HepG2 (cell line): Measurements from ENCODE around the gene ZKSCAN1. TPM values are rescaled to one million over a fixed set of nuclear protein-coding genes. Genes with fewer than 3 reads are reported as not detected.

ENCODE experiments used
- ADNP ChIP-seq: sonication (generic); formaldehyde crosslinking; IDR thresholded peaks from 2 replicates; pipeline ENCODE4 v1.4.0; 2020; ENCODE audit warnings: missing genetic modification reagents
- FUBP1 ChIP-seq: sonication (generic); formaldehyde crosslinking; IDR thresholded peaks from 2 replicates; pipeline ENCODE4 v1.5.1; 2020; ENCODE audit warnings: missing genetic modification reagents, mild to moderate bottlenecking, borderline replicate concordance
- GMEB2 ChIP-seq: IDR thresholded peaks from 2 replicates; pipeline ENCODE4 v1.6.1; 2016; ENCODE audit warnings: missing biosample characterization, missing genetic modification reagents, low read depth
- GTF2F1 ChIP-seq: fragments of 150-350 bp; IDR thresholded peaks from 2 replicates; pipeline ENCODE4 v1.6.1; 2014; ENCODE audit warnings: low read length
- HDAC1 ChIP-seq: sonication (generic); formaldehyde crosslinking; IDR thresholded peaks from 2 replicates; pipeline ENCODE4 v1.5.1; 2020; ENCODE audit warnings: mild to moderate bottlenecking, missing genetic modification reagents
- HMGXB4 ChIP-seq, 2 experiments: sonication (generic) in 1 of 2; formaldehyde crosslinking in 1 of 2; IDR thresholded peaks; 2 replicates each; pipeline versions ENCODE4 v1.4.0 to v1.6.1; 2018 to 2020; ENCODE audit warnings: missing genetic modification reagents in 2 of 2, borderline replicate concordance in 1 of 2, low read depth in 1 of 2, mild to moderate bottlenecking in 1 of 2, missing biosample characterization in 1 of 2
- JARID2 ChIP-seq: sonication (generic); formaldehyde crosslinking; IDR thresholded peaks from 2 replicates; pipeline ENCODE4 v1.8.1; 2023; ENCODE audit warnings: missing genetic modification reagents, inconsistent platforms; ENCODE audit not compliant: insufficient replicate concordance
- MIXL1 ChIP-seq: IDR thresholded peaks from 2 replicates; pipeline ENCODE4 v1.6.1; 2016
- PPARG ChIP-seq: conservative IDR thresholded peaks from 2 replicates; pipeline ENCODE4 v1.6.1; 2016; ENCODE audit warnings: missing biosample characterization, missing genetic modification reagents
- PRDM15 ChIP-seq: sonication (generic); formaldehyde crosslinking; IDR thresholded peaks from 2 replicates; pipeline ENCODE4 v1.4.0; 2020; ENCODE audit warnings: missing genetic modification reagents
- RARG ChIP-seq: sonication (generic); formaldehyde crosslinking; IDR thresholded peaks from 2 replicates; pipeline ENCODE4 v1.4.0; 2020; ENCODE audit warnings: low read depth, mild to moderate bottlenecking, missing genetic modification reagents
- SRF ChIP-seq: IDR thresholded peaks from 2 replicates; pipeline ENCODE4 v1.6.1; 2011; ENCODE audit warnings: mild to moderate bottlenecking, low read depth, low read length, moderate library complexity
- ZBTB14 ChIP-seq: sonication (generic); formaldehyde crosslinking; IDR thresholded peaks from 2 replicates; pipeline ENCODE4 v1.4.0; 2020; ENCODE audit warnings: missing genetic modification reagents
- ZBTB49 ChIP-seq: sonication (generic); formaldehyde crosslinking; IDR thresholded peaks from 2 replicates; pipeline ENCODE4 v1.4.0; 2020; ENCODE audit warnings: missing genetic modification reagents, borderline replicate concordance
- ZNF768 ChIP-seq: sonication (generic); formaldehyde crosslinking; IDR thresholded peaks from 2 replicates; pipeline ENCODE4 v1.4.0; 2020; ENCODE audit warnings: missing genetic modification reagents
- polyA plus RNA-seq, 8 experiments: library from polyadenylated mRNA; depleted of rRNA in 3 of 8; stranded (reverse) in 7 of 8; unstranded in 1 of 8; fragments of >200 nt; fragmentation: Illumina TruSeq in 4 of 8; extraction: Trizol in 4 of 8; gene quantifications; 2 replicates each; pipeline versions ENCODE4 v1.2.1 to v1.2.3, GENCODE V29; 2011 to 2016; ENCODE audit warnings: low read depth in 4 of 8, missing spikeins in 1 of 8, mixed read lengths in 1 of 8; ENCODE audit not compliant: insufficient read depth in 1 of 8
- total RNA-seq, 5 experiments: library from RNA; depleted of rRNA; stranded (reverse); fragments of >200 nt; fragmentation: Illumina TruSeq; extraction: Trizol; gene quantifications; 2 replicates each; pipeline ENCODE4 v1.2.3, GENCODE V29; 2016; ENCODE audit warnings: low read depth in 1 of 5

The ZKSCAN1 gene
- total and polyA plus RNA-seq, 2 of the 13 experiments (the other 11 are each of a cell fraction or from before 2014, with no cell fraction given): 46.4 to 60.6 TPM

- TF ChIP-seq GMEB2 (CRISPR knock-in tag) (peak; percentile 48; the same call in 1 of the 2 replicates), ZBTB14 (0 out of 2 replicates have a peak, but pooled peaks have one; percentile 23), HDAC1 (peak; percentile 79), ADNP (CRISPR knock-in tag) (peak; percentile 68; the same call in 1 of the 2 replicates), SRF (no peak), FUBP1 (no peak), RARG (no peak), PPARG (CRISPR knock-in tag) (peak; percentile 81; the same call in 1 of the 2 replicates), MIXL1 (CRISPR knock-in tag) (0 out of 2 replicates have a peak, but pooled peaks have one; percentile 15), ZNF768 (CRISPR knock-in tag) (peak; percentile 82), GTF2F1 (no peak), JARID2 (no peak), PRDM15 (CRISPR knock-in tag) (peak; percentile 52; the same call in 1 of the 2 replicates), ZBTB49 (CRISPR knock-in tag) (0 out of 2 replicates have a peak, but pooled peaks have one; percentile 10), HMGXB4 (CRISPR knock-in tag; IDR thresholded peaks at IDR 0.05; ENCODE audit: borderline replicate concordance in 1 of 2, low read depth in 1 of 2) (peak; percentile 78 to 79; a peak in 3 of 4 replicates)
Measured at GRCh38 chr7:99997545-99998137, 17.8 kb upstream of the ZKSCAN1 start (continued).
